B cell (primary cell): ENCODE measurements around the gene ANKS1B.

Source experiments
- CTCF ChIP-seq: fragments of 200-600 bp; IDR thresholded peaks from one replicate; pipeline ENCODE4 v1.8.0; 2022; ENCODE audit warnings: antibody characterized with exemption, mild to moderate bottlenecking
- EZH2 ChIP-seq: IDR thresholded peaks from 2 replicates; pipeline ENCODE4 v1.6.1; 2012; ENCODE audit warnings: borderline replicate concordance, low read depth, mild to moderate bottlenecking, moderate library complexity, low read length; ENCODE audit not compliant: insufficient read depth, poor library complexity, severe bottlenecking

GRCh38 chr12:98796745-98797144 lies 1188.0 kb downstream of the ANKS1B start:
- TF ChIP-seq CTCF (no peak), EZH2 (no peak)
